ENCODE measurements around the gene ZNF3. TPM values are rescaled to one million over a fixed set of nuclear protein-coding genes. Genes with fewer than 3 reads are reported as not detected.
A peak's percentile ranks its signal among the peaks of the same experiment; 100 is the strongest.

Gene ZNF3
- total and polyA plus RNA-seq, 9 of the 15 experiments (the other 6 are each of a cell fraction or from before 2014, with no cell fraction given) = 30.0 to 64.9 (median 51.5) TPM

DNA sequence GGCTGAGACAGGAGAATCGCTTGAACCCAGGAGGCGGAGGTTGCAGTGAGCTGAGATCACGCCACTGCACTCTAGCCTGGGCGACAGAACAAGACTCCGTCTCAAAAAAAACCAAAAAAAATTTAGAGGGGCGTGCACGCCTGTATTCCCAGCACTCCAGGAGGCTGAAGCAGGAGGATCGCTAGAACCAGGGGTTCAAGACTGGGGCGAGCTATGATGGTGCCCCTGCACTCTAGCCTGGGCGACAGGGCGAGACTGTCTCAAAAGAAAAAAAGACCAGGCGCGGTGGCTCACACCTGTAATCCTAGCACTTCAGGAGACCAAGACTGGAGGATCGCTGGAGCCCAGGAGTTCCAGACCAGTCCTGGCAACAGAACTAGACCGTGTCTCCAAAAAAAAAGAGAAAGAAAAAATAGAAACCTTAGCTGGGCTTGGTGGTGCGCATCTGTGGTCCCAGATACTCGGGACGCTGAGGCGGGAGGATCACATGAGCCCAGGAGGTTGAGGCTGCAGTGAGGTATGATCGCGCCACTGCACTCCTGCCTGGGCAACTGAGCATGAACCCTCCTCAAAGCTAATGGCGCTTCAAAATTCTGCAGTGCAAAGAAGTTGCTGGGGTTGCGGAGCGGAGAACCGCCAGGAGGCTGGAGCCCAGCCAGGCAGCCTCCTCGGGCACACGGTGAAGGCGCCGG, 44.9 kb upstream of the ZNF3 start (continued):
- TF ChIP-seq PRPF4 (IDR thresholded peaks at IDR 0.05; ENCODE audit: insufficient read depth, low read depth, low read length, poor library complexity, severe bottlenecking) = no peak
- no peak for TF ChIP-seq CBFB (CRISPR knock-in tag; IDR thresholded peaks at IDR 0.05)
- no peak for TF ChIP-seq FOXP1 (CRISPR knock-in tag; IDR thresholded peaks at IDR 0.05)
- TF ChIP-seq HOXB6 (CRISPR knock-in tag; IDR thresholded peaks at IDR 0.05; ENCODE audit: borderline replicate concordance) = no peak
- no peak for TF ChIP-seq XRCC3 (IDR thresholded peaks at IDR 0.05)
- no peak for TF ChIP-seq ZZZ3 (IDR thresholded peaks at IDR 0.05)
- TF ChIP-seq, protein P1, sequence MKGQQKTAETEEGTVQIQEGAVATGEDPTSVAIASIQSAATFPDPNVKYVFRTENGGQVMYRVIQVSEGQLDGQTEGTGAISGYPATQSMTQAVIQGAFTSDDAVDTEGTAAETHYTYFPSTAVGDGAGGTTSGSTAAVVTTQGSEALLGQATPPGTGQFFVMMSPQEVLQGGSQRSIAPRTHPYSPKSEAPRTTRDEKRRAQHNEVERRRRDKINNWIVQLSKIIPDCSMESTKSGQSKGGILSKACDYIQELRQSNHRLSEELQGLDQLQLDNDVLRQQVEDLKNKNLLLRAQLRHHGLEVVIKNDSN (CRISPR knock-in tag; IDR thresholded peaks at IDR 0.05) = peak; percentile 55; the same call in 1 of the 2 replicates
- no peak for TF ChIP-seq KLF16 (IDR thresholded peaks at IDR 0.05)
- no peak for TF ChIP-seq SETDB1 (IDR thresholded peaks at IDR 0.05; ENCODE audit: low read length)
- no peak for TF ChIP-seq PCBP1 (IDR thresholded peaks at IDR 0.05; ENCODE audit: low read depth, low read length, poor library complexity, severe bottlenecking)
- TF ChIP-seq MYC (IDR thresholded peaks at IDR 0.05; ENCODE audit: low read depth, low read length) = no peak
- TF ChIP-seq MYC (CRISPR knock-in tag; IDR thresholded peaks at IDR 0.05; ENCODE audit: borderline replicate concordance, low read depth) = peak; percentile 71; the same call in 1 of the 2 replicates
- TF ChIP-seq, protein P2, sequence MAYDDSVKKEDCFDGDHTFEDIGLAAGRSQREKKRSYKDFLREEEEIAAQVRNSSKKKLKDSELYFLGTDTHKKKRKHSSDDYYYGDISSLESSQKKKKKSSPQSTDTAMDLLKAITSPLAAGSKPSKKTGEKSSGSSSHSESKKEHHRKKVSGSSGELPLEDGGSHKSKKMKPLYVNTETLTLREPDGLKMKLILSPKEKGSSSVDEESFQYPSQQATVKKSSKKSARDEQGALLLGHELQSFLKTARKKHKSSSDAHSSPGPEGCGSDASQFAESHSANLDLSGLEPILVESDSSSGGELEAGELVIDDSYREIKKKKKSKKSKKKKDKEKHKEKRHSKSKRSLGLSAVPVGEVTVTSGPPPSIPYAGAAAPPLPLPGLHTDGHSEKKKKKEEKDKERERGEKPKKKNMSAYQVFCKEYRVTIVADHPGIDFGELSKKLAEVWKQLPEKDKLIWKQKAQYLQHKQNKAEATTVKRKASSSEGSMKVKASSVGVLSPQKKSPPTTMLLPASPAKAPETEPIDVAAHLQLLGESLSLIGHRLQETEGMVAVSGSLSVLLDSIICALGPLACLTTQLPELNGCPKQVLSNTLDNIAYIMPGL (CRISPR knock-in tag; IDR thresholded peaks at IDR 0.05) = no peak
- TF ChIP-seq SIN3B (IDR thresholded peaks at IDR 0.05; ENCODE audit: low read depth) = peak; percentile 70
- TF ChIP-seq, protein P3, sequence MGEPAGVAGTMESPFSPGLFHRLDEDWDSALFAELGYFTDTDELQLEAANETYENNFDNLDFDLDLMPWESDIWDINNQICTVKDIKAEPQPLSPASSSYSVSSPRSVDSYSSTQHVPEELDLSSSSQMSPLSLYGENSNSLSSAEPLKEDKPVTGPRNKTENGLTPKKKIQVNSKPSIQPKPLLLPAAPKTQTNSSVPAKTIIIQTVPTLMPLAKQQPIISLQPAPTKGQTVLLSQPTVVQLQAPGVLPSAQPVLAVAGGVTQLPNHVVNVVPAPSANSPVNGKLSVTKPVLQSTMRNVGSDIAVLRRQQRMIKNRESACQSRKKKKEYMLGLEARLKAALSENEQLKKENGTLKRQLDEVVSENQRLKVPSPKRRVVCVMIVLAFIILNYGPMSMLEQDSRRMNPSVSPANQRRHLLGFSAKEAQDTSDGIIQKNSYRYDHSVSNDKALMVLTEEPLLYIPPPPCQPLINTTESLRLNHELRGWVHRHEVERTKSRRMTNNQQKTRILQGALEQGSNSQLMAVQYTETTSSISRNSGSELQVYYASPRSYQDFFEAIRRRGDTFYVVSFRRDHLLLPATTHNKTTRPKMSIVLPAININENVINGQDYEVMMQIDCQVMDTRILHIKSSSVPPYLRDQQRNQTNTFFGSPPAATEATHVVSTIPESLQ (CRISPR knock-in tag; IDR thresholded peaks at IDR 0.05) = no peak
- no peak for TF ChIP-seq JUND (IDR thresholded peaks at IDR 0.05; ENCODE audit: borderline replicate concordance, low read depth, low read length)
- 0 out of 3 replicates have a peak, but pooled peaks have one; percentile 47 for TF ChIP-seq JUND (tag; IDR thresholded peaks at IDR 0.05; ENCODE audit: borderline replicate concordance, low read depth, low read length)
- peak; percentile 64 for TF ChIP-seq ZNF589 (CRISPR knock-in tag; IDR thresholded peaks at IDR 0.05; ENCODE audit: low read depth)
- TF ChIP-seq CHD2 (IDR thresholded peaks at IDR 0.05; ENCODE audit: low read depth, low read length) = peak; percentile 66
- TF ChIP-seq ZFP1 (CRISPR knock-in tag; IDR thresholded peaks at IDR 0.05) = no peak
- TF ChIP-seq, protein P4, sequence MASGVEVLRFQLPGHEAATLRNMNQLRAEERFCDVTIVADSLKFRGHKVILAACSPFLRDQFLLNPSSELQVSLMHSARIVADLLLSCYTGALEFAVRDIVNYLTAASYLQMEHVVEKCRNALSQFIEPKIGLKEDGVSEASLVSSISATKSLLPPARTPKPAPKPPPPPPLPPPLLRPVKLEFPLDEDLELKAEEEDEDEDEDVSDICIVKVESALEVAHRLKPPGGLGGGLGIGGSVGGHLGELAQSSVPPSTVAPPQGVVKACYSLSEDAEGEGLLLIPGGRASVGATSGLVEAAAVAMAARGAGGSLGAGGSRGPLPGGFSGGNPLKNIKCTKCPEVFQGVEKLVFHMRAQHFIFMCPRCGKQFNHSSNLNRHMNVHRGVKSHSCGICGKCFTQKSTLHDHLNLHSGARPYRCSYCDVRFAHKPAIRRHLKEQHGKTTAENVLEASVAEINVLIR (CRISPR knock-in tag; IDR thresholded peaks at IDR 0.05) = no peak
